ENCODE data around the gene PYCARD. TPM values are rescaled to one million over a fixed set of nuclear protein-coding genes. Genes with fewer than 3 reads are reported as not detected.

Gene PYCARD
- total and polyA plus RNA-seq, 9 of the 15 experiments (the other 6 are each of a cell fraction or from before 2014, with no cell fraction given), result 1.3 to 28.4 (median 6.0) TPM

GRCh38 chr16:31202414-31203375 is at the start of gene PYCARD (continued):
- TF ChIP-seq RBM22 (IDR thresholded peaks at IDR 0.05; ENCODE audit: low read depth, low read length, poor library complexity, severe bottlenecking), result peak; percentile 68
- TF ChIP-seq PPARD (CRISPR knock-in tag; IDR thresholded peaks at IDR 0.05), result no peak
- no peak for TF ChIP-seq ZBTB2 (IDR thresholded peaks at IDR 0.05)
- TF ChIP-seq SNIP1 (IDR thresholded peaks at IDR 0.05; ENCODE audit: low read depth), result no peak
- no peak for TF ChIP-seq LARP7 (IDR thresholded peaks at IDR 0.05)
- TF ChIP-seq PHF8 (IDR thresholded peaks at IDR 0.05; ENCODE audit: borderline replicate concordance, low read length), result peak; percentile 61; the same call in 1 of the 2 replicates
- TF ChIP-seq ZBTB11 (CRISPR knock-in tag; IDR thresholded peaks at IDR 0.05), result no peak
- no peak for TF ChIP-seq ELF2 (CRISPR knock-in tag; IDR thresholded peaks at IDR 0.05)
- no peak for TF ChIP-seq ZNF133 (CRISPR knock-in tag; IDR thresholded peaks at IDR 0.05)
- TF ChIP-seq ZNF655 (CRISPR knock-in tag; IDR thresholded peaks at IDR 0.05), result no peak
- no peak for TF ChIP-seq ZNF143 (CRISPR knock-in tag; IDR thresholded peaks at IDR 0.05)
- TF ChIP-seq EP400 (IDR thresholded peaks at IDR 0.05), result no peak
- TF ChIP-seq ATF2 (CRISPR knock-in tag; IDR thresholded peaks at IDR 0.05), result no peak
- TF ChIP-seq SAP30 (IDR thresholded peaks at IDR 0.05; ENCODE audit: borderline replicate concordance, insufficient read depth, low read depth, low read length, poor library complexity, severe bottlenecking), result no peak
- TF ChIP-seq EP300 (IDR thresholded peaks at IDR 0.05; ENCODE audit: low read length), result no peak

Data from K562 (cell line).